CD1c-positive myeloid dendritic cell (primary cell): ENCODE measurements around the gene CES3.
A peak's percentile ranks its signal among the peaks of the same experiment; 100 is the strongest.
"Not testable (repeated sequence)": the region's sequence is repeated elsewhere in the genome, so short reads cannot be mapped to it uniquely, and the experiment has no call there.

ENCODE experiments used
- DNase-seq: peaks from one replicate; pipeline ENCODE4 v3.0.0-alpha.2; 2016; ENCODE audit errors: extremely low spot score

The CES3 gene

DNA sequence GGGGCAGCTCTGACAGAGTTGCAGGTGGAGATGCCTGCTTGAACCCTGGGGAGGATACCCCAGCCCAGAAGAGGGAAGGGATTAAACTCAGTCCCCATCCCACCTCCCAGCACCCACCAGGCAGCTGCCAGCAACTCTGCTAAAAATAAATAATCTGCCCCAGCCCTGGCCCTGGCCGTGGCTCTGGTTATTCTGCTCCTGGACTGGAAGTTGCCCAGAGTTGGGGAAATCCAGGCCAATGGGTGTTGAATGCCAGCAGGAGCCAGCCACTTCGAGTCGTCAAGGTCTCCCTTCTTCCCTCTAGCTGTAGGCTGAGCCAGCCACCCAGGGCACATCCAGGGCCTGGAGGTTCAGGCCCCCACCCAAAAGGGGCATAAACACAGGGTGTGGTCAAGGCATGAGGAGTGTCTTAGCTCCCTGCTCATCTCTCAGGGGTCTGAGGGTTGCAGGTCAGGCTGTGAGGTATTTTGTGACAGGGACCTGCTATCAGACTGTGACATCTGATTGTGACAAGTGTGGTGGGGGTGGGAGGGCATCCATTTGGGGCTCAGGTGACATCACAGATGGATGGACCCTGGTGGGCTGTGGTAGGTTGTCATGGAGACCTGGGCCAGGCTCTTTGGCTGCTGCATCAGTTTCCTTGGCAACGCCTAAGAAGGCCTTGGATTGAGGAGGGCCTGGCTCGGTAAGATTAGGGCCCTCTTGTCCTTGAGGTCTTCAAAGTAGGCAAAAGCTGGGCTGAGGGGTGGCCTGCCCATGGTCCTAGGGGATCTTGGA, 34.7 kb upstream of the CES3 start:
- no peak for DNase-seq

DNA sequence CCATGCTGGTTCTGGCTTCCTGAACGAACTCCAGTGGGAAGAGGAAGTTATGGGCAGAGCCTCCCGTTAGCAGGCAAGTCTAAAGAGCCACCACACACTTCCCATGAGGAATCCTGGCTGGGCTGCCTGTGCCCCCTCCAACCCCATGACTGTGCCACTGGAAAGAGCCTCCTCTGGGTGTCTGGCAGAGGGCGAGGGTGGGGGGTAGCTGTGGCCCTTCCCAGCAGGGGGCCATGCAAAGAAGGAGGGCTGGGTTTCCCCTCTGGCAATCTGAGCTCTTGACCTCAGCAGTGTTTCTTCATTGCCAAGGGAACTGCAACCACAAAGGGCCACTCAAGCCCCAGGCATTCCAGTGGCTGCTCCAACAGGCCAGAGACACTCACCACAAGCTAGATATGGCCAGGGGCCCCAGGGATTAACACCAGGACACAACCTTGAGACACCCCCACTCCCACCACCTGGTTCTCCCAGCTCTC, 34.1 kb upstream of the CES3 start:
- peak; percentile 44 for DNase-seq

DNA sequence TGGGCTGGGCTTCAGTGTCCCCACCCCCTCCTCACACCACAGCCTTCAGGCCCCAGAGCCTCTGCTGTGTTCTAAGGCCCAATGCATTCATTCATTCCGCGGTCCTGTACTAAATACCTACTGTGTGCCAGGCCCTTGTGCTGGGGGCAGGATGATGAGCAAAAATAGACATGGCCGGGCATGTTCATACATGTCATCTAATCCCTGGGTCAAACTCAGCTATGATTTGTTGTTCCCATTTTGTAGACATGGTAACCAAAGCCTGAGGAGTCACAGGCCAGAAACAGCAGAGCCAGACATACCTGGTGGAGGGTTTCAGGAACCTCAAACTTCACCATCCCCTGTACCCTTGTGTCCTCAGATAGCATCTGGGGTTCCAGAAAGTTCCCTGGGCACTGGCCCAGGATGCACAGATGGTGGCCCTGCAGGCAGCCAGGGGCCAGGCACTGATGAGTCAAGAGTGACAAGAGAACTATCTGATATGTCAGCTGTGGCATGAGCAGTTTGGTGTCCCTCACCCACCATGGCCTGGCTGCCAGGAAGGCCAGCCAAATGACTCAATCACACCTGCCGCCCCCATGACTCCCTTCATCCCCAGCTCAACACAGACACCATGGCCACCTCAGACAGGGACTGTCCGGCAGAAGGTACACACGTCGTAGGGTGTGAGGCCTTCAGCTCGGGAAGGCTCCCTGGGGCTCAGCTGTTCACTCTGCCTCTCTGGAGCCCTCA, 33.0 kb upstream of the CES3 start:
- DNase-seq = no peak

DNA sequence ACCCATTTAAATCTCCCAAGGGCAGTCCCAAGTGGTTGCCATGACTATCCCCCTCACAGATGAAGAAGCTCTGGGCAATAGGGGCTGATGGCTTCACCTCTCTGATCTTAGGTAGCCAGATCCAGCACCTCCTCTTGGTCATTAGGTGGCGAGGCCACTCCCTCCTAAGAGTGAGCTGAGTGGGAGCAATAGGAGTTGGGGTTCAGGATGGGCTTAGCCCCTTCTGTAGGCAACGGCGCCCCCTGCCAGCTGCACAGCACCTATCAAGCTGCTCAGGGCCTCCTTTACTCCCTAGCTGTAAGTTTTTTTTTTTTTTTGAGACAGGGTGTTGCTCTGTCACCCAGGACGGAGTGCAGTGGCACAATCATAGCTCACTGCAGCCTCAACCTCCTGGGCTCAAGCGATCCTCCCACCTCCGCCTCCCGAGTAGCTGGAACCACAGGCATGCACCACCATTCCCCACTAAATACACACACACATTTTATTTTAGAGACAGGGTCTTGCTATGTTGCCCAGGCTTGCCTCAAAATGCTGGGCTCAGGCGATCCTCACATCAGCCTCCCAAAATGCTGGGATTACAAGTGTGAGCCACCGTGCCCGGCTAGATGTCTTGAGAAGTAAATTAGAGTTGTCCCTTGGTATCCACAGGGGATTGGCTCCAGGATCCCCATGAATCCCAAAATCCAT, 32.2 kb upstream of the CES3 start:
- peak; percentile 3 for DNase-seq

DNA sequence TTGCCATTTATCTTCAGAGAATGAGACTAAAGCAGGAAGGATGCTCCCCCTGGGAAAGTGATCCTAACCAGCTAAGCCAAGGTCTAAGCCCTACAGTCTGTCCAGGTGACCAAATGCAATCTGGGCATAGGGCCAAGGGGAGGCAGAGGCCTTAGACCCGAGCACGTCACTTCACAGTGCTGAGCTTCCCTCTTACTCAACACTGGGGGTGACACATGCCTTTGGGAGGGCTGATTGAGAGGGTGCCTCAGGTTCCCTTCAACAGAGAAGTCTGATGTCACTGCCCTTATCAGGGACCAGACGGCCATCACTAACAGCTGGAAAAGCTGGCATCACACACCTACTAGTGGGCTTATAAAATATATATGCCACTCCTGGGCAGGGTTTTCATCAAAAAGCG, 30.9 kb upstream of the CES3 start:
- DNase-seq = peak; percentile 17

DNA sequence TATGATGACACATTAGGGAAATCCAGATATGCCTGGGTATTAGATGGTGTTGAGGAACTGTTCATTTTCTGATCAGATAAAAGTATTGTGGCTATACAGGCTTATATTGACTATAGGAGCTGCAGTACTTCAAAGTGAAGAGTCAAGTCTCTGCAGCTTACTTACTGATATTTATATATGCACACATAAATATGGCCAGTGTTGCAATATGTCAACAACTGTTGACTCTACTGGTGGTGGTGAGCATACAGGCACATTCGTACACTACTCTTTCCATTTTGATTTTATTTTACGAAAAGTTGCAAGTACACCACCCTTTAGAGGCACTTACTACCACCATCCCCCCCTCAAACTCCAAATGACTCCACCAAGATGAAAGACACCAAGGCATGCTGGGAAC, 29.4 kb upstream of the CES3 start:
- no peak for DNase-seq

DNA sequence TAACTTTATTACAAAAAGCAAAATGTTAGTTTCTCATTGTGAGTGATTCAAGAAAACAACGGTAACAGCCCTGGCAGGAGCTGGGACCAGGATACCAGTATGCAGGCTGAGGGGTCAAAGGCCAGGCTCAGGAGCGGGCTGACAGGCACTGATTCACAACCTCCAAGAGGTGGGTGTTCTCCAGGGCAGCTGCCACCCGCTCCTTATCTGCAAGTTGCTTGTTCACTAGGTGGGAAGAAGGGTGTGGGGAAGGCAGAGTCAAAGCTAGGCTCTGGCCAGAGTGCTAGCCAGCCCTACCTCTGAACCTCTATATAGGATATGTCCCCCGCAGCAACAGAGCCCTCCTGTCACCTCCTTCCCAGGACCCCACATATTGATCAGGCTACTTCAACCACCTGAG, 29.0 kb upstream of the CES3 start:
- DNase-seq = no peak

DNA sequence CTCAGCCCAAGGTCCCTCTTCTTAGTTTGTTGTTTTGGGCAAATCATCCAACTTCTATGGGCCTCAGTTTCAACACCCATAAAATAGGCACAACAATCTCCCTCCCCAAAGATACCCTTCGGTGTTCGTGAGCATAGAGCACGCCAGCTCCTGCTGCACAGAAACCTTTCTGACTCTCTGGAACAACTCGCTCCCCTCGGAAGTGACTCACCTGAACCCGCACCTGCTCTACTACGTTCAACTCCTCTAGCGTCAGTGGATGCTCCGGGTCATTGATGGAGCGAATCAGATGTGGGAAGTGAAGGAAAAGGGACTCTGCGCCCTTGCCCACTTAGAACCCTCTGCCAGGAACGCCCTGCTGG, 27.3 kb upstream of the CES3 start:
- DNase-seq = no peak

DNA sequence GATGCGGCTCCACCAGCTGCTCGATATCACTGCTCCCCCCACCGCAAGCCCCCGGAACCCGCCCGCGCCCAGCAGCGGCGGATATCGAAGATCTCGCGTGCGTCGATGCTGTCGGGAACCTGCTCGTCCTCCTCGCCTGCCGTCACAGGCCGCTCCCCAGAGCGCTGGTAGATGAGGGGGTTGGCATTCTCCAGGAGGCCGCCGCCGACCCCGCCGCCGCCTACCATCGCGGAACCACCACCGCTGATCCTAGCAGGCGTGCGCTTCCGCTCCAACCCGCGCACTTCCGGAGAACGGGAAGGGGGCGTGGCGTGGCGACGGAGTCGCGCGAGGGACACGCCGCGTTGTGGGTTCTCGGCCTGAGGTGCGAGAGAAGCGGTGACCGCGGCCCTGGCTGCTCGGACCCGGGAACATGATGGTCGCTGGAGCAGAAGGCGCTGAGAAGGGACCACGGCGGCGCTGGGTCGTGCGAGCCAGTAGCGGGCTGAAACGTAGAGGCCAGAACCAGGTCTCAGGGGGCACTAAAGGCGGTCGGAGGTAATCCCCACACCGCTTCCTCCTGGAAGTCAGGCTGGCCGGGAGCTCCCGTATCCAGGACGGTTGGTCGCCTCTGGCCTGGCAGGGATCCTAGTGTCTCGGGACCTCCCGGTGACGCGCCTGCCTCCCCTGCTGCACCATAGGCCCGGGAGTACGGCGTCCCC, 26.8 kb upstream of the CES3 start, which contains the start of gene CIAO2B:
CIAO2B (minus strand) TSS at position 265 of the 701 bp plus-strand sequence; CDS start at position 227, 38 bp downstream.
- peak; percentile 95 for DNase-seq

DNA sequence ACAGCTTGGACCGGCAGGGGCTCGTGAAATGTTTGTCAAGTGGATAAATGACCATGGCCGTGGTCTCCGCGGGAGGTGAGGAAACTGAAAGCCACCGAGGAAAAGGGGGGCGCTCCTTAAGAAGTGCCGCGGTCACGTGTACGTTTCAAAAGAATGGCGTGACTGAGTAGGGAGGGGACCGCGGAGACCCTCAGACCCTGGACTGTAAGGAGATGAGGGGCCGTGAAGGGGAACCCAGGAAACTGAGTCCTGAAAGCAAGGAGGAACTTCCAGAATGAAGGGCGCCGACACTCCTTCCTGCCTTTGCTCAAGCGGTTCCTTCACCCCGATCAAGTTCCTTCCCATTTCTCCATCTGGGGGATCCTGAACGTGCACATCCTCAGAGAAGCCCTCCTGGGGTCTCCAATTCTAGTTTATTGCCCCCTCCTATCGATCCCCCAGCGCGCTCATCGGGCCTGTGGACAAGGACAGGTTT, 26.2 kb upstream of the CES3 start:
- peak; percentile 31 for DNase-seq

DNA sequence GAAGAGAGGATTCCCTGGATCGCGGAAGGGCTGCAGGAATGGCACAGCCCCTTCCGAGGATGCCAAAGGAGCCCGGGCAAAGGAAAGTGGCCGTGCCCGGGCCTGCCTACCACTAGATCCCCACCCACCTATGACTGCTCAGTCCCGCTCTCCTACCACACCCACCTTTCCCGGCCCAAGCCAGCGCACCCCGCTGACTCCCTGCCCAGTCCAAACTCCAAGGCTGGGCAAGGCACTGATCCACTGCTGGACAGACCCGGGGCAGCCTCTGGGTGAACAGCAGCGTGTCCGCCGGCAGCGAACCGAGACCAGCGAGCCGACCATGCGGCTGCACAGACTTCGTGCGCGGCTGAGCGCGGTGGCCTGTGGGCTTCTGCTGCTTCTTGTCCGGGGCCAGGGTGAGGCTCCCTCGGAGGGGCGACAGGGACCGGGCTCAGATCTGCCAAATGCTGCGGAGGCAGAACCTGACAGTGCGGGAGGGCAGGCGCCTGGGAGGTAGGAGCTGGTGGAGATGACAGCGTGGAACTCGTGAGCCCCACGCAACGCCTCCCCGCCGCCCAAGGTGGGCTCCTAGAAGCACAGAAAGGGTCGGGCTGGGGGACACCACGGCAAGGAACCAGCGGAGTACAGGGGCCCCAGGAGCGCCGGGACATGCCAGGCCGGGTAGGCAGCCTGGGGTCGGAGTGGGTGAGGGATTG, 25.6 kb upstream of the CES3 start, which contains the start of gene CES2:
CES2 (plus strand) TSS at position 203 of the 698 bp plus-strand sequence; CDS start at position 323, 120 bp downstream.
- DNase-seq = no peak

DNA sequence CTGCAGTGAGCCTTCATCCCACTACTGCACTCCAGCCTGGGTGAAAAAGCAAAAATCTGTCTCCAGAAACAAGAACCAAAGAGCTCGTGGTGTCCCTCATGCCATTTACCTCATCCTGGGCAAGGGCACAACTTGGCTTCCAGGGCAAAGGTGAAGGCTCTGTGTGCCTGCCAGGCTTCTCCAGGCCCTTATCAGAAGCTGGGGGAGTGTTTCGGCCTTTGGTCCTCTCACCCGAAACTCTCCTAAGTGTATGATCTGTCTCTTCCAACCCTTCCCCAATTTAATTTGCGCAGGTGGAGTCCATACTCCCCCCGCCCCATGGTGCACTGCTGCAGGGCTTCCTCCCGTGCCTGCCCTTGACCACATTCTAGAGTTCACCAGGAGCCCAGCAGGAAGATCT, 24.6 kb upstream of the CES3 start:
- no peak for DNase-seq

DNA sequence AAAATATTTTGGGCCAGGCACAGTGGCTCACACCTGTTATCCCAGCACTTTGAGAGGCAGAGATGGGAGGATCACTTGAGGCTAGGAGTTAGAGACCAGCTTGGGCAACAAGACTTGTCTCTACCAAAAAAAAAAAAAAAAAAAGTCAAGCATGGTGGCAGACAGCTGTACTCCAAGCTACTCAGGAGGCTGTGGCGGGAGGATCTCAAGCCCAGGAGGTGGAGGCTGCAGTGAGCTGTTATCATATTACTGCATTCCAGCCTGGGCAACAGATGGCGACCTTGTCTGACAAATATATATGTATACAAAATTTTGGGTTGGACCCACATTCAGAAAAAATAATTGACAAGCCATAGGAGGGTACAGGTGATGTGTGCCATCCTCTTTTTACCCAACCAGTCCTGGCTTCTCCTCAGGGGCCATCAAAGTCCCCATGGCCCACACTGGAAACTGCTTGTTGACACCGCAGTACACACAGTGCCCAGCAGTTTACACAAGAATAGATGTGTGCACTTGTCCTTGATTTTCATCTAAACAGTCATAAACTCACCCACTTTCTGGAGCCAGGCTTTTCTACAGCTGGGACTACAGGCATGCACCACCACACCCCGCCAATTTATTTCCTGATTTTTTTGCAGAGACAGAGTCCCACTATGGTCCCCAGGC, 24.0 kb upstream of the CES3 start:
- DNase-seq = no peak

DNA sequence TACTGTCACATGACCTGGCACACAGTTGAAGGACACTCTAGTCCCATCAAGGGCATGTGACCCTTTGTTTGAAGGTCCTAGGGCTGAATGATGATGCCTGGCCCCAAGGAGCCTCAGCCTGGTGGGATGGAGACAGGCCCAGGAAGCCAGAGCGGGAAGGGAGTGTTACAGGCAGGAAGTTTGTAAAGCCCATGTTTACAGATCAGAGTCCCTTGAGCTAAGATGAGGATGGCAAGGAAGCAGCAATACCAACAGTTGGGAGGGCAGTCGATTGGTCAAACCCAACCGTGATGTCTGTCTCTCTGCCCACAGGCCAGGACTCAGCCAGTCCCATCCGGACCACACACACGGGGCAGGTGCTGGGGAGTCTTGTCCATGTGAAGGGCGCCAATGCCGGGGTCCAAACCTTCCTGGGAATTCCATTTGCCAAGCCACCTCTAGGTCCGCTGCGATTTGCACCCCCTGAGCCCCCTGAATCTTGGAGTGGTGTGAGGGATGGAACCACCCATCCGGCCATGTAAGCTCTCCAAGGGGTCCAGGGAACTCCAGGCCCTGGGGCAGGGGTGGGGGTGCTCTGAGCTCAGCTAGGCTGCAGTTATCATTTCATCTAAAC, 23.2 kb upstream of the CES3 start:
- DNase-seq = no peak

DNA sequence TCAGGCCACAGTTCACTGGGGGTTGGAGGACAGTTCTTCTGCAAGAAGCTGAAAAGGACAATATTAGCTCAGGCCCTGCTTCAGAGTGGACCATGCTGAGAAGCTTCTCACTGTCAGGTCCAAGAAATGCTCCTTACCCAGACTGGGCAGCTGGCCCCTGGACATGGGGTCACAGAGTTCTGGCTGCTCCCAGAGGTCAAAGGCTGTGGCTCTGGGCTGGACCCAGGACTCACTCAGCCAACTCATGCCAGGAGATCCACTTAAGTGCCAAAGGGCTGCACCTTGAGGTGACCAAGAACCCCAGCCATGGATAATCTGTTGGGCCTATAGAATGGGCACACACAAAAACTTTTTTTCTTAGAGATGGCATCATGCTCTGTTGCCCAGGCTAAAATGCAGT, 21.7 kb upstream of the CES3 start:
- no peak for DNase-seq

DNA sequence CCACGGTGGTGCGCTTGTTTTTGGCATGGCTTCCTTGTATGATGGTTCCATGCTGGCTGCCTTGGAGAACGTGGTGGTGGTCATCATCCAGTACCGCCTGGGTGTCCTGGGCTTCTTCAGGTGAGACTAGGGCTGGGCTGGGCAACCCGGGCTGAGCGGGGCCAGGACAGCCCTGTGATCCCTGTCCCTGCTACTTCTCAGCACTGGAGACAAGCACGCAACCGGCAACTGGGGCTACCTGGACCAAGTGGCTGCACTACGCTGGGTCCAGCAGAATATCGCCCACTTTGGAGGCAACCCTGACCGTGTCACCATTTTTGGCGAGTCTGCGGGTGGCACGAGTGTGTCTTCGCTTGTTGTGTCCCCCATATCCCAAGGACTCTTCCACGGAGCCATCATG, 20.8 kb upstream of the CES3 start:
- no peak for DNase-seq

DNA sequence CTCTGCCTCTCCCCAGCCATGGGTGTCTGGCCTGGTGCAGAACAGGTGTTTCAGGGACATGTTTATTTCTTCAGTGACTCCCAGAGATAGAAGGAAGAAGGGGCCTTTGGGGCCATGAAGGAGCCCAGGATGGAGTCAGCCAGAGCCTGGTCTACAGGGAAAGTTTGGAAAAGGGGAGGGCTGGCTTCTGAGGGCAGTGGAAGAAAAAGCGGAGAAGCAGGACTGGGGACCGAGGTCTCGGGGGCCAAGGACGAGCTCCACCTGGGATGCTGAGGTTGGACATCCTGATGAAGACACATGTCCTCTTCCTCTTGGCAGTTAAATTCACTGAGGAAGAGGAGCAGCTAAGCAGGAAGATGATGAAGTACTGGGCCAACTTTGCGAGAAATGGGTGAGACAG, 18.1 kb upstream of the CES3 start:
- DNase-seq = no peak

DNA sequence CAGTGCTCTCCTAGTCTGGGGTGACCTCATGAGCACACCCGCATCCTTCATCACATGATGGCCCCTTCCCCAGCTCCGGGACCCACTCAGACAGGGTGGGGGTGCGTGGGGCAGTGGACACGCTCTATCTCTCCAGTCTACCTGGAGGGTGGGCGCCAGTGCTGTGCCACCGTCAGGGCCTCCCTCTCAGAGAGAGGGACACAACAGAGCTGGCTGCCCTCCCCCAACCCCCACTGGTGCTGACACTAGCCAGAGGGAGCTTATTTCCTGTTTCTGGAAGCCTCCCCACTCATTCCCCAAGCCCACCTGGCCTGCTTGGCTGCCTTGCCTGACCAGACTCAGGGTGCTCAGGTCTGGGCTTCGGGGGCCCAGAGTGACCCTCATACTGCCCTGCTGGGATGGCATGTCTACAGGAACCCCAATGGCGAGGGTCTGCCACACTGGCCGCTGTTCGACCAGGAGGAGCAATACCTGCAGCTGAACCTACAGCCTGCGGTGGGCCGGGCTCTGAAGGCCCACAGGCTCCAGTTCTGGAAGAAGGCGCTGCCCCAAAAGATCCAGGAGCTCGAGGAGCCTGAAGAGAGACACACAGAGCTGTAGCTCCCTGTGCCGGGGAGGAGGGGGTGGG, 17.5 kb upstream of the CES3 start:
- DNase-seq = no peak

DNA sequence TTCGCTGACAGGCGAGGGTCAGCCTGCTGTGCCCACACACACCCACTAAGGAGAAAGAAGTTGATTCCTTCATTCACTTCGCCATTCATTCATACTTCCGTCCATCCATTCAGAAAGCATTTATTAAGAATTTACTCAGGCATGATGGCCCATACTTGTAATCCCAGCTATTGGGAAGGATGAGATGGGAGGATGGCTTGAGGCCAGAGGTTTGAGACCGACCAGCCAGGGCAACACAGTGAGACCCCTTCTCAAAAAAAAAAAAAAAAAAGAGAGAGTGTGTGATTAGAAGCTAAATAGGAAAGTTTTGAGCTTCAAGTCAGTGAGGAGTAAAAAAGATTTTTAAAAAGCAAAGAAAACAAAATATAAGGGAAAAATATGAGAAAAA, 17.0 kb upstream of the CES3 start:
- DNase-seq = no peak

DNA sequence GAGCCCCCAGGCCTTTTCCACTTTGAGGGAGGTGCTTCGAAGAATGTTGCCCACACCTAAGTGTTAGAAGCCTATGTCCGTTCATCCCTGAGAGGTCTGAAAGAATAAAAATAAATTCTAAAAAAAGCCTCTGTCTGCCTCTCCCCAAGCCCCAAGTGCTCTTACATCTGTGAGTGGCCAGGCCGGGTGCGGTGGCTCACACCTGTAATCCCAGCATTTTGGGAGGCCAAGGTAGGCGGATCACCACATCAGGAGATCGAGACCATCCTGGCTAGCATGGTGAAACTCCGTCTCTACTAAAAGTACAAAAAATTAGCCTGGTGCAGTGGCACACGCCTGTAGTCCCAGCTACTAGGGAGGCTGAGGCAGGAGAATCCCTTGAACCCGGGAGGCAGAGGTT, 16.1 kb upstream of the CES3 start:
- DNase-seq = not testable (repeated sequence)
